ENCODE data around the gene RASGEF1C.
"Not testable (repeated sequence)": the region's sequence is repeated elsewhere in the genome, so short reads cannot be mapped to it uniquely, and the experiment has no call there.

Gene RASGEF1C

DNA sequence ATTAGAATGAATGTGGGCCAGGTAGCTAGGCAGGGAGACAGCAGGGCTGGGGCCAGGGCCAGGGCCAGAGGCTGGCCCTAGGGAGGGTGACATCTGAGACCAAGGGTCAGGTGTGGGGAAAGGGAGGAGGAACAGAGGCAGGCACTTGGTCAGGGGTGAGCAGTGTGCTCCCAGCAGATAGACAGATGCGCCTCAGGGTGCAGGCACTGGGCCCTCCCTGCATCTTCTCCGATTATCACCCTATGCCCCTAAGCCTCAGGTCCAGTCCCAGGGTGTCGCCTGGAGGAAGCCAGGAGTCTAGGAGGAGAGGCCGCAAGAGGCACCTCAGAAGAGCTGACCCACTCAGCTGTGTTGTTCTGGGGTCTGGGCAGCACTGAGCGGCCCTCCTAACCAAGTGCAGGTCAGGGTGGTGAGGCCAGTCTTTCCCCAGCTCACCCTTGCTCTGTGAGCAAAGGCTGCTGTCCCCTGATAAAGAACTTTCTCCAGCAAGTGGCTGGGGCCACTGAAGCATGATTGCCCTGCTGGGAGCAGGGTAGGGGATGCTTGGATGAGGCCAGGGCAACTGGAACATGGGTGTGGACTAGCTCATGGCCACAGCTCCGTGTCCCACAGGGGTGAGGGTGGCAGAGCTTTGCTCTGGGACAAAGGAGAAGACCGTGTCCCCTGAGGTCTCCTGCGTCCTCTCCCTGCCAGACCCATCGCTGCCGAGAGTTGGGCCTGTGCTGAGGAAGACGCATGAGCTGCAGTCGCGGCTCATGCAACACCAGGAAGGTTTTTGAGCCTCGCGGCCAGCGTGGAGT is 2.1 kb upstream of the RASGEF1C start:
- no peak for DNase-seq

DNA sequence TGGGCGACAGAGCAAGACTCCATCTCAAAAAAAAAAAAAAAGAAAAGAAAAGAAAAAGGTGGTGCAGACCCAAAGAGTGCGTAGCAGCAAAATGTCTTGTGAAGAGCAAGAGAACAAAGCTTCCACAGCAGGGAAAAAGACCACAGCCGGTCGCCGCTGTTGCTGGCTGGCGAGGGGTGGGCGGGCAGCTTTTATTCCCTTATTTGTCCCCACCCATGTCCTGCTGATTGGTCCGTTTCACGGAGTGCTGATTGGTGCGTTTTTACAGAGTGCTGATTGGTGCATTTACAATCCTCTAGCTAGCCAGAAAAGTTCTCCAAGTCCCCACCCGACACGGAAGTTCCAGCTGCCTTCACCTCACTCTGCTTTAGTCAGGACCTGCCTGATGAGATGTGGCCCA is 1.1 kb upstream of the RASGEF1C start:
- DNase-seq = not testable (repeated sequence)

DNA sequence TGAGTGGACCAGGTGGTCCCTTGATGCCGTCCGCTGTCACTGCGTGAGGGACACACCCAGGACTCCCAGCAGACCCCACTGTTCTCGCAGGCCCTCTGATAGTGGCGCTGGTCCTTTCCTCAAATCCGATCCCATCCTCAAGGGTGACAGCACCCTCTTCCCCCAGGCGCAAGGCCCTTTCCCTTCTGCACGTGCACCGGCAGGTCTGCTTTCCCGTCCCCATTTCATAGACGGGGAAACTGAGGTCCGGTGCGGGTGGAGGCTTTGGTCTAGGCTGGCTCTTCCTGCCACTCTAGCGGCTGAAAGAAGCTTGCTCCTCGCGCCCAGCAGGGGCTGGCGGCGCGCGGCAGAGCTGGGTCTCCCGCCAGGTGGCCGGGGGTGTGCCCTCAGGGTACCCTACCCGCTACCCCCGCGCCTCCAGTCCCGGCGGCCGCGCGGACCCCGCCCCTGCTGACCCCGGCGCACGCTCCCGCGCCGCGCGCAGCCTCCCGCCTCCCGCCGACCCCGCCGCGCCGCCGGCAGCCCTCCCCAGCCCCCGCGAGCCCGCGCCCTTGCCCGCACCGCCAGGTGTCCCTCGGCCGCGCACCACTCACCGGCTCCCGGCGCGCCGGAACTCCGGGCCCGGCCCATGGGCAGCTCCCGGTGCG is 453 bp downstream of the RASGEF1C start:
- DNase-seq = no peak

DNA sequence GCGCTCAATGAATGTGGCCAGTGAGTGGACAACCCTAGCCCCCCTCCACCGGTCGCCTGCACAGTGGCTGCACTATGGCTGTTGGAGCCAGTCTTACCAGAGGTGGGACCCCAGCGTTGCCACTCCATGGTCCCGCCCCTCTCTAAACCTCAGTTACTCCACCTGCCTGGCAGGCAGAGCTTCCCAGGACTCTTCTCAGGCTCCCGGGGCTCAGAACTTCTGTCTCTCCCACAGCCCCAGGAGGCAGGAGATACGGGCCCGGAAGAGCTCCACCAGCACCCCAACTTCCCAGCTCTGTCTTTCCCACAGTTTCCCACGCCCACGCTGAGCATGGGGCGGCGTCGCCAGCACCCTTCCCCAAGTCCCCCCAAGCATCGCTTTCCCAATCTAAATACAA is 975 bp downstream of the RASGEF1C start:
- no peak for DNase-seq

DNA sequence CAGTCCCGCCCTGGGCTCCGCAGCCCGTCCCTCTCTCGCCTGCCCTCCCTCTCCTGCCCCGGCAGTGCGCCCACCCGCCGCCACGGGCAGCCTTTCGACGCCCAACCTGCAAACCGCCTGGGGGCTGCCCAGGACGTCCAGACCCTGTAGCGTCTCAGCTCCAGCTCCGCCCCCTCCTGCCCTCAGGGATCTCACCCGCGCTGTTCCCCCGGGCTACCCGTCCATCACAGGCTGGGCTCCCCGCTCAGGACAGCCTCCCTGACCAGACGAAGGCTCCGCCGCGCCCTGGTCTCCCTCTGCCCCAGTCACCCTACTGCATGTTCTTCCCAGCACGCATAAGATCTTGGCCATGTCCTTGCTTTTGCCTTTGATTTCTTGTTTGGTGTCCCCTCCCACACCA is 1.4 kb downstream of the RASGEF1C start:
- DNase-seq = no peak

DNA sequence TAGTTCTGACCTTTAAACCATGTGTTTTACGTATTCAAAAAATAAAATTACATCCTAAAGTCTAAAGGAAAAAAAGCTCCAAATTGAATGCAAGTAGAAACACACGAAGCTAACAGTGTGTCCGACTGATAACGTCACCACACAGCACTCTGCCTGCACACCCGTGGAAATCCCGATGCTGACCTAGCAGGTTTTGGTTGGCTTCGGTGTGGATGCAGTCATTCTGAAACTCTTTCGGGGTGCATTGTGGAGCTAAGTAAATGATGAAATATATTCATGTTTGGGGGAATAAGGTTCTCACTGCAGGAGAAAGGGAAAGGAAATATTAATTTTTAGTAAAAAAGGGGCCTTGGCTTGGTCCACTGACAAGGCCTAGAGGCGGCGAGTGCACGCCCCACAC is 2.0 kb downstream of the RASGEF1C start:
- DNase-seq = no peak

DNA sequence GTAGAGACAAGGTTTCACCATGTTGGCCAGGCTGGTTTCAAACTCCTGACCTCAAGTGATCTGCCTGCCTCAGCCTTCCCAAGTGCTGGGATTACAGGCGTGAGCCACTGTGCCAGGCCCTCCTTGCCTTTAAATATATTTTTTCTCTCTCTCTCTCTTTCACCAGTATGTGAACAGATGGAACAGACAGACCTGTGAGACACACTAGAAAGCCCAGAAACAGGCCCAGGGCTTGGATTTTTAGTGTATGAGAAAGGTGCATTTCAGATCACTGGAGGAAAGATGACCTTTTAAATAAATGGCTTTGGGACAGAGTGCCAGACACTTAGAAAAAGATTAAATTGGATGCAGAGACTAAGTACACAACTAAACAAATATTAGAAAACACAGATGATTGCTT is 3.1 kb downstream of the RASGEF1C start:
- DNase-seq = no peak

DNA sequence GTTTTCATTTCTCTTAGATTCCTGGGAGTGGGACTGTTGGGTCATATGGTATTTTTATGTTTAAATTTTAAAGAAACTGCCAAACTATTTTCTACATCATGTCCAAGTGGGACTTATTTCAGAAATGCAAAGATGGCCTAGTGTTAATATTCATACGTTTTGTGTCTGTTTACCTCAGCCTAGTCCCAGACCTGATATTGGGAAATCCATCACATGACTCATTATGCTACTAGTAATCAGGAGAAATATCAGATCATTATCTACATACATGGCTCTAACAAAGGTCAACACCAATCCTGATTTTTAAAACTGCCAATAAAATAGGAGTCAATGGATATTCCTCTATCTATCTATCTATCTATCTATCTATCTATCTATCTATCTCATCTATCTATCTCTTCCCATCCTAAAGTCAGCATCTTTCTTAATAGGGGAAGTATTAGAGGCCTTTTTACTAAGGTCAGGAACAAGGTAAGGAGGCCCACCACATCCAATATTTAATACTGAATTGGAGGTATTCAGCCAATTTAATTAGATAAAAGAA is 4.7 kb downstream of the RASGEF1C start:
- DNase-seq = no peak

DNA sequence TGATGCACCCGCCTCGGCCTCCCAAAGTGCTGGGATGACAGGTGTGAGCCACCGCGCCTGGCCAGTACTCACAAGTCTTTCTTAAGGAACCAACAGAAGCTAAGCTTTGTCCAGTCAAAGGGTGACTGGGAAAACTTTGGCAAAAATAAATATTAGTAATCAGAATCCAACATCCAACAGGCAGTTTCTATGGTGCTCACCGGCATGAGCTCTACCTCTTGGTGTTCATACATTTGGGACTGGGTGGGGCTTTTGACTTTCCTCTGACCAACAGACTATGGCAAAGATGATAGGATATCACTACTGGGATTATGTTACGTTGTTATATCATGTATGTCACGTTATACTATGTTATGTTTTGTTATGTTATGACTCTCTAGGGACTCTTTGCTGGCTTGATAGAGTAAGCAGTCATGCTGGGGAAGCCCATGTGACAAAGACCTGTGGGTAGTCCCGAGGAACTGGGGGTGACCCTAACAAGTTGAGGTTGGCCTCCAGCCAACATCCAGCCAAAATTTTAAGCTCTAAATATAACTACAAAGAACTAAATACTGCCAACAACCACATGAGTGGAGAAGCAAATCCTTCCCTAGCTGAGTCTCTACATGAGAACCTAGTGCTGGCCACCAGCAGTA is 6.0 kb downstream of the RASGEF1C start:
- DNase-seq = no peak

DNA sequence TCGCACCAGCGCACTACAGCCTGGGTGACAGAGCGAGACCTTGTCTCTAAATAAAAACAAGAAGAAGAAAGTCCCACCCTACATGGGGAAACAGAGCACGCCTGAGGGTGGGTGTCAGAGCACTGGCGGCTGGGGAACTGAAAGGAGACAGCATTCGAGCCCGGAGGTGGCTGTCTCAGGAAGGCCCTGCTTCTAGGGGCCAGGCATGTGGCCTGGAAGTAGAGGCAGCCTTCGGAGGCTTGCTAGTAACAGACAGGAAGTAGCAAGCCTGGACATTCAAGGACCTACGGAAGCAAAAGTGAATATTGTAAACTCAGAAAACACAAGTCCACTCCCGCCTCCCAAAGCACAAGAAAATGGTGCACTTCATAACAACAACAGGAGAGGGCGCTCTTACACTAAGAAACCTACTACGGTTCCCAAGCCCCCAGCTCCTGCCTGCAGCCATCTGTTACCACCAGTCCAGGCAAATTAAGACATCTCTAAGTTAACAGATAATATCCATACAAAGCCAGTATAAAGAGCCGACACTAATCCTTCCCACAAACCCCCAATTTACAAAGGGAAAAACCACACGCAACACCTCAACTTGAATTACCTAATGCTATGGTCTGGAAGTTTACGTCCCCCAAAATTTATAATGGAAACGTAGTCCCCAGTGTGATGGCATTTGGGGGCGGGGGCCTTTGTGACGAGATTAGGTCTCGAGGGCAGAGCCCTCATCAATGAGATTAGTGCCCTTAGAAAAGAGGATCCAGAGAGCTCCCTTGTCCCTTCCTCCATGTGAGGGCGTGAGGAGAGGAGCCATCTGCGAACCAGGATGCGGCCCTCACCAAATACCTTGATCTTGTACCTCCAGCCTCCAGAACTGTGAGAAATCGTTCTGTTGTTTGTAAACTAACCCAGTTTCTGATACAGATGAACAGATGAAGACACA is 7.7 kb downstream of the RASGEF1C start:
- DNase-seq = peak; percentile 19 to 20

DNA sequence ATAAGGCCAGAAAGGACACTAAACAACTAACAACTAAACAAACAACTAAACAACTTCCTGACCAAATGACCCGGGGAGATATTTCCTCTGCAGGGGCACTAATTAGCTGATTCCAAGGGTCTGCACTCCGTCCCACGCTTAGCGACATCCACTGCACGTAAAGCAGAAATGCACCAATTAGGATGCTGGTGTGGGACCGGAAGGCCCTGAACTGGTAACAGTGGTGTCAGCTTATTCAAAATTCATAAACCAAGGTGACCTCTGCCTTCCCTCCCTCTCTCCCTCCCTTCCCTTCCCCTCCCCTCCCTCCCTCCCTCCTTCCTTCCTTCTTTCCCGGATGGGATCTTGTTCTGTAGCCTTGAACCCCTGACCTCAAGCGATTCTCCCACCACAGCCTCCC is 9.6 kb downstream of the RASGEF1C start:
- DNase-seq = no peak

DNA sequence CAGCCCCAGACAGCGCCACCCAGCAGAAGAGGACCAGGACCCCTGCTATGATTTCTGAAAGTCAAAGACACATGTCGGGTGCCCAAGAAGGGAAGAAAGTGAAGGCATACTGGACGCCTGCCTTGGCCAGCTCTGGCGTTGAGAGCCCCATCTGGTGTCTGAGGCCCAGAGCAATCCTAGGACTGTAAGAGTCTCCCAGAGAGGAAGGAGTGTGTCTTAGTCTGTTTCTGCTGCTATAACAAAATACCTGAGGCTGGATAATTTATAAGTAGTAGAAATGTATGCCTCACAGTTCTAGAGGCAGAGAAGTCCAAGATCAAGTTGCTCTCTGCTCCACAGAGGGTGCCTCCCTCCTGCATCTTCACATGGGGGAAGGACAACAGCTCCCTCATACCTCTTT is 10.8 kb downstream of the RASGEF1C start:
- no peak for DNase-seq

DNA sequence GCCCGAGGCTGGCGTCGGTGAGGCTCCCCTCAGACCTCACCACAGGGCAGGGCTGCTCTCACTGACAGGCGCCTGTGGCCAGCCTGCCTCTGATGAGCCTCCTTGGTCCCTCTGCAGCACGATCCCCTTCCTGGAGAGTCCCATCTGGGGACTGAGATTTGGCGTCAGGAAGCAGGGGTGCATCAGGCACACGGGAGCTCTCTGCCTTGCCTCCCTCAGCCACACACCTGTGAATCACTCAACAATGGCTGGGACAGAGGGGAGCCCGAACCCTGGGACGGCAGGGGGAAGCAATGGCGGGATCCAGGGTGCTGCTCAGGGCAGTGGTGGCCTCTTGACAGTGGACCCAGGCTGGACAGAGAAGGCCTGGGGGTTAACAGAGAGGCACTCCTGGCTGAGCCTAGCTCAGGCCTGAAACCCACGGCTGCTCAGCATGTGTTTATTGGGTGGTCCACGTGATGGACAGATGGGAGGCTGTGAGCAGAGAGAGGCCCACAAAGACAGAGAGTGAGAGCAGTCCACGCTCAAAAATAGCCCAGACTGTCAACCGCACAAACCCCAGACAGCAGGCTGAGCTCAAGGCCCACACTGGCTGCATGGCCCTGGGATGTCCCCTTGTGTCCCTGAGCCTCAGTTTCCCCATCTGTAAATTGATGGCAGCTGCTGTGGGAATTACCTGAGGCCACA is 11.9 kb downstream of the RASGEF1C start:
- DNase-seq = no peak

DNA sequence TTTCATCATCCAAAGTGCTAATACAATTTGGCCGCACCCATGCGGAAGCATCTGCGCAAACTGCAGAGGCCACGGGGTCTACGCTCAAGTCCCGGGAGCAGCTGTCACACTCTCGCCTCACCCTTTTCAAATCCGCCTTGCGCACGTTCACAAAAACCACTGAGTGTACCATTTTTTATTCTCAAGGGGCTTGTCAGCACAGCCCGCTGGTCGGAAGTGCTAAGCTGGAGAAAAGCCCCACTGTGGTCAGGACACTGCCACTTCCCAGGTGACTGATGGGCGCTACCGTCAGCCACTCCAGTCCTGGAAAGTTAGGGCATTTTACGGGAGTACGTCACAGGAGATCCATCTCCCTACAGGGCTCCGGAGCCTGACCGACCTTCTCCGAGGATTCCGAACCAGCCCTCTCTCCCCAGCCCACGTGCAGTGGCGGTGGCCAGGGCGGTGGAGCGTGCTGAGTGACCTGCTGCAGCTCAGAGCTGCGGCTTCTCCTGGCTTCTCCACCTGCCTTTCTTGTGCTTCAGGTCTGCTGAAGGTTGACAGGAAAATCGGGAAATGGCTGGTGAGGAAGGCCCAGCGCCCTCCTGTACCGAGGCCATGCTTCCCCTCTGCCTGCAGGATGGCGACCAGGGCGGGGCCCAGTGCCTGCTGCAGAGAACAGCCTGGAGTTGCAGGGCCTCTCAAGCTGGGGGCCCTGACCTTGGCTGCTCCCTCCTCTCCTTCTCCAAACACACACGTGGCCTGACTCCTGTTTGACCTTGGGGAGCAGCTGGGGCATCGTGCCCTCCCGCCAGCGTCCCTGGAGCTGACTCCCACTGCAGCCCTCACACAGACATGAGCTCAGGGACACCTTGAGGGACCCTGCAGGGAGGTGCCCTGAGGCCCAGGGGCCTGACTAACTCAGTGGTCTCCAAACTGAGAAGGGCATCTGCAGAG is 14.3 kb downstream of the RASGEF1C start:
- peak in 1 of 2 experiments; percentile 11 for DNase-seq

DNA sequence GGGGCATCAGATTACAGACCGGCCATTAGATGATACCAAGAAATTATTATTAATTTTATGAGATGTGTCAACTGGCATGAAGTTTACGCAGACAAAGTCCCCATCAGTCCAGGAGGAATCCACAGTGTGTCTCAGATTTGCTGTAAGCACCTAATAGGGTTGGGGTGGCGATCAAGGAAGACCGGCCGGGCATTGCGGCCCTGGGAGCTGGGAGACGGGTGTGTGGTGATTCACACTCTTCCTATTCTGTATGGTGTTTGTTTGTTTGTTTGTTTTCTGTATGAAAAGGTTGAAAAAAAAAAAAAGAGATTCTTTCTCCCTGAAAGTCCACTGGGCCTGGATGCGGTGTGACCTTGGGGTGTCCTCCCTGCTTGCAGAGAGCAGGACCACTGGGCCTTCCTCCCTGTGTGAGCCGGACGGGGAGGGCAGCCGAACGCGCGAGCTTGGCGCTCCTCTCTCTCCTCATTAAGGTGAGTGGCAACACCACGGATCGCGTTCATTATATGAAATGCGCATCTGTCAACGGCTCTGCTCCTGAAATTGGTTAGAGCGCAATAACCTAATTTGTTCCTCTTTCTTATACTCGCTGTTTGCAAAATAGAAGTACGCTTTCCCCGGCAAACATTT is 15.1 kb downstream of the RASGEF1C start:
- DNase-seq = no peak

DNA sequence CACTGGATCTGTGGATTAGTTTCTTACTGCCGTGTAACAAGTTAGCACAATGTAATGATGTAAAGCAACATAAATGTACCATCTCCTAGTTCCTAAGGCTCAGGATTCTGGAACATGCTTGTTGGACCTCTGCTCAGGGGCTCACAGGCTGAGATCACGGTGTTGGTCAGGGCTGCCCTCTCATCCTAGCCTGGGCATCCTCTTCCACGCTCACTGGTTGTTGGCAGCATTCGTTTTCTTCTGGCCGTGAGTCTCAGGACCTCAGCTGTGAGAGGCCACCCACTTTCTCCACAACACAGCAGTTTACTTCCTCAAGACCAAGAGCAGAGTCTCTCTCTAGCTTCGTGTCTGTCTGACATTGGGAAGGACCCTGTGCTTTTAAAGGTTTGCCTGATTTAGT is 17.3 kb downstream of the RASGEF1C start:
- no peak for DNase-seq

DNA sequence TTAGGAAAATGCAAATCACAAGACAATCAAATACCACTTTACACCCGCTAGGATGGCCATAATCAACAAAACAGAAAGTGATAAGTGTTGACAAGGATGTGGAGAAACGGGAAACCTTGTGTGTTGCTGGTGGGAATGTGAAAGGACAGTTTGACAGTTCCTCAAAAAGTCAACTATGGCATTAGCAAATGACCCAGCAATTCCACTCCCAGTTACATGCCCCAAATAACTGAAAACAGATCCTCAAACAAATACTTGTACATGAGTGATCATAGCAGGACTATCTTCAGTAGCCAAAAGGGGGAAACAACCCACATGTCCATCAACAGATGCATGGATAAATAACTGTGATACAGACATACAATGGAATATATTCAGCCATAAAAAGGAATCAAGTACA is 21.2 kb downstream of the RASGEF1C start:
- DNase-seq = no peak

DNA sequence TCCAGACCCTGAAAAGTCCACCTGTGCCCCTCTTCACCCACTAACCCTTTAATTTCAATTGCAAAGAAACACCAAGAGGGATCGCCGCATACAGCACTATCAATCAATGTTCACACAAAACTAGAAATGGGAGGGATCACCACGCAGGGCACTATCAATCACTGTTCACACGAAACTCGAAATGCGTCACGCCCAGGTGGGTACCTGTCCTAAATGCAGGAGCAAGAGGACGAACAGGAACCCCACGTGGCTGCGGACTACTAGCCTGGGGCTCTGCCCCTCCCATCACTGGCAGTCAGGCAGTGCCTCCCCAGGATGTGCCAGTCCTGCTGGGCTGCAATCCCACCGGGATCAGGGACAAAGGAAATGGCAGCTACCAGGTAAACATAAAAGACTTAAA is 28.2 kb downstream of the RASGEF1C start:
- DNase-seq = no peak

DNA sequence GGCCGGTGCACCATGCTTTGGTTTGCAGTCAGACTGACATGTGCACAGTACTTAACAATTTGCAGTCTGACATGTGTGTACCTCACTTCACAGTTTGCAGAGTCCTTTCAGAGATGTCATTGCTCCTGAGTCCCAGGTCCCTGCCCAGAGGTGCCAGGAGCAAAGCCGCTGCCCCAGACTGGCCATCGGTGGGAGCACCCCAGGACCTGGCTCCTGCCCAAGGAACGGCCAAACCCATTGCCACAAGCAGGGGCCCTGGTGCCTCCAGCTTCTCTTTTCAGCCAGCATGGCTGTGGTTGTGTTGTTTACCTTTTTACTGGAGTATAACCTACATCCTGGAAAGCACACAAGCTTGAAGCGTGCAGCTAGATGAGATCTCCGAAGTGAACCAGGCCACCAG is 28.6 kb downstream of the RASGEF1C start:
- no peak for DNase-seq
